HepG2 (cell line): ENCODE measurements around the gene VPS13D. TPM values are rescaled to one million over a fixed set of nuclear protein-coding genes. Genes with fewer than 3 reads are reported as not detected.

ENCODE experiments used
- CBX5 ChIP-seq: sonication (generic); formaldehyde crosslinking; IDR thresholded peaks from 2 replicates; pipeline ENCODE4 v1.4.0; 2020; ENCODE audit warnings: missing genetic modification reagents, borderline replicate concordance
- ELF1 ChIP-seq: sonication (generic); formaldehyde crosslinking; IDR thresholded peaks from 2 replicates; pipeline ENCODE4 v1.4.0; 2020; ENCODE audit warnings: missing genetic modification reagents
- KAT2B ChIP-seq: fragments of 150-350 bp; IDR thresholded peaks from 2 replicates; pipeline ENCODE4 v1.6.1; 2014; ENCODE audit warnings: low read depth, low read length, borderline replicate concordance
- KDM5A ChIP-seq: fragments of 200-600 bp; sonication (generic); IDR thresholded peaks from 2 replicates; pipeline ENCODE4 v1.7.0; 2018; ENCODE audit warnings: antibody characterized with exemption, mild to moderate bottlenecking, low read length, borderline replicate concordance
- KDM6A ChIP-seq: IDR thresholded peaks from 2 replicates; pipeline ENCODE4 v1.6.1; 2016; ENCODE audit warnings: low read depth
- MIER2 ChIP-seq: IDR thresholded peaks from 2 replicates; pipeline ENCODE4 v1.6.1; 2016; ENCODE audit warnings: missing biosample characterization, missing genetic modification reagents
- NCOA1 ChIP-seq: sonication (generic); formaldehyde crosslinking; IDR thresholded peaks from 2 replicates; pipeline ENCODE4 v1.9.0; 2021; ENCODE audit warnings: missing genetic modification reagents
- NFE2 ChIP-seq: sonication (generic); formaldehyde crosslinking; IDR thresholded peaks from 2 replicates; pipeline ENCODE4 v1.4.0; 2020; ENCODE audit warnings: missing genetic modification reagents
- PAWR ChIP-seq: sonication (generic); formaldehyde crosslinking; IDR thresholded peaks from 2 replicates; pipeline ENCODE4 v1.4.0; 2020; ENCODE audit warnings: missing genetic modification reagents, mild to moderate bottlenecking, borderline replicate concordance
- SIX1 ChIP-seq: sonication (generic); formaldehyde crosslinking; IDR thresholded peaks from 2 replicates; pipeline ENCODE4 v1.4.0; 2020; ENCODE audit warnings: missing genetic modification reagents, borderline replicate concordance
- SMAD9 ChIP-seq: sonication (generic); formaldehyde crosslinking; IDR thresholded peaks from 2 replicates; pipeline ENCODE4 v1.5.1; 2020; ENCODE audit warnings: mild to moderate bottlenecking, missing genetic modification reagents
- TCF12 ChIP-seq, 2 experiments: fragments of 450-650 bp in 1 of 2; sonication (generic) in 1 of 2; formaldehyde crosslinking in 1 of 2; IDR thresholded peaks; 2 replicates each; pipeline versions ENCODE4 v1.6.1 to v1.8.0; 2017 to 2022; ENCODE audit warnings: antibody characterized with exemption in 1 of 2, mild to moderate bottlenecking in 1 of 2, missing genetic modification reagents in 1 of 2, moderate library complexity in 1 of 2
- YEATS2 ChIP-seq: sonication (generic); formaldehyde crosslinking; IDR thresholded peaks from 2 replicates; pipeline ENCODE4 v1.4.0; 2020; ENCODE audit warnings: missing genetic modification reagents, borderline replicate concordance
- YY1 ChIP-seq: IDR thresholded peaks from 2 replicates; pipeline ENCODE4 v1.6.1; 2011; ENCODE audit warnings: low read length, low read depth, moderate library complexity, mild to moderate bottlenecking; ENCODE audit not compliant: insufficient read depth, insufficient replicate concordance
- ZBTB26 ChIP-seq: IDR thresholded peaks from 2 replicates; pipeline ENCODE4 v1.6.1; 2016; ENCODE audit warnings: missing compliant biosample characterization, missing genetic modification reagents, borderline replicate concordance
- ZBTB49 ChIP-seq: sonication (generic); formaldehyde crosslinking; IDR thresholded peaks from 2 replicates; pipeline ENCODE4 v1.4.0; 2020; ENCODE audit warnings: missing genetic modification reagents, borderline replicate concordance
- ZMAT3 ChIP-seq: sonication (generic); formaldehyde crosslinking; conservative IDR thresholded peaks from 2 replicates; pipeline ENCODE4 v1.7.0; 2021; ENCODE audit warnings: missing genetic modification reagents
- ZNF10 ChIP-seq: sonication (generic); formaldehyde crosslinking; IDR thresholded peaks from 2 replicates; pipeline ENCODE4 v1.4.0; 2020; ENCODE audit warnings: mild to moderate bottlenecking, low read depth, missing genetic modification reagents, borderline replicate concordance
- ZNF292 ChIP-seq: sonication (generic); formaldehyde crosslinking; IDR thresholded peaks from 2 replicates; pipeline ENCODE4 v1.8.1; 2022; ENCODE audit warnings: mild to moderate bottlenecking, low read depth, missing genetic modification reagents, borderline replicate concordance
- ZNF44 ChIP-seq: sonication (generic); formaldehyde crosslinking; IDR thresholded peaks from 2 replicates; pipeline ENCODE4 v1.5.1; 2020; ENCODE audit warnings: mild to moderate bottlenecking, missing genetic modification reagents
- ZNF558 ChIP-seq: sonication (generic); formaldehyde crosslinking; IDR thresholded peaks from 2 replicates; pipeline ENCODE4 v1.9.0; 2022; ENCODE audit warnings: mild to moderate bottlenecking, missing genetic modification reagents, borderline replicate concordance
- ZNF660 ChIP-seq: sonication (generic); formaldehyde crosslinking; IDR thresholded peaks from 2 replicates; pipeline ENCODE4 v1.5.1; 2020; ENCODE audit warnings: mild to moderate bottlenecking, low read depth, missing genetic modification reagents, borderline replicate concordance
- ZNF709 ChIP-seq: sonication (generic); formaldehyde crosslinking; IDR thresholded peaks from 2 replicates; pipeline ENCODE4 v1.5.0; 2020; ENCODE audit warnings: mild to moderate bottlenecking, missing genetic modification reagents
- polyA plus RNA-seq, 8 experiments: library from polyadenylated mRNA; depleted of rRNA in 3 of 8; stranded (reverse) in 7 of 8; unstranded in 1 of 8; fragments of >200 nt; fragmentation: Illumina TruSeq in 4 of 8; extraction: Trizol in 4 of 8; gene quantifications; 2 replicates each; pipeline versions ENCODE4 v1.2.1 to v1.2.3, GENCODE V29; 2011 to 2016; ENCODE audit warnings: low read depth in 4 of 8, missing spikeins in 1 of 8, mixed read lengths in 1 of 8; ENCODE audit not compliant: insufficient read depth in 1 of 8
- total RNA-seq, 5 experiments: library from RNA; depleted of rRNA; stranded (reverse); fragments of >200 nt; fragmentation: Illumina TruSeq; extraction: Trizol; gene quantifications; 2 replicates each; pipeline ENCODE4 v1.2.3, GENCODE V29; 2016; ENCODE audit warnings: low read depth in 1 of 5
- TF ChIP-seq, protein P1 (sequence below): sonication (generic); formaldehyde crosslinking; IDR thresholded peaks from 2 replicates; pipeline ENCODE4 v1.8.1; 2023; ENCODE audit warnings: missing genetic modification reagents, mild to moderate bottlenecking, borderline replicate concordance
- TF ChIP-seq, protein P2 (sequence below): sonication (generic); formaldehyde crosslinking; IDR thresholded peaks from 2 replicates; pipeline ENCODE4 v1.5.0; 2020; ENCODE audit warnings: missing genetic modification reagents

VPS13D gene
- total and polyA plus RNA-seq, 2 of the 13 experiments (the other 11 are each of a cell fraction or from before 2014, with no cell fraction given) = 8.6 to 13.9 TPM

DNA sequence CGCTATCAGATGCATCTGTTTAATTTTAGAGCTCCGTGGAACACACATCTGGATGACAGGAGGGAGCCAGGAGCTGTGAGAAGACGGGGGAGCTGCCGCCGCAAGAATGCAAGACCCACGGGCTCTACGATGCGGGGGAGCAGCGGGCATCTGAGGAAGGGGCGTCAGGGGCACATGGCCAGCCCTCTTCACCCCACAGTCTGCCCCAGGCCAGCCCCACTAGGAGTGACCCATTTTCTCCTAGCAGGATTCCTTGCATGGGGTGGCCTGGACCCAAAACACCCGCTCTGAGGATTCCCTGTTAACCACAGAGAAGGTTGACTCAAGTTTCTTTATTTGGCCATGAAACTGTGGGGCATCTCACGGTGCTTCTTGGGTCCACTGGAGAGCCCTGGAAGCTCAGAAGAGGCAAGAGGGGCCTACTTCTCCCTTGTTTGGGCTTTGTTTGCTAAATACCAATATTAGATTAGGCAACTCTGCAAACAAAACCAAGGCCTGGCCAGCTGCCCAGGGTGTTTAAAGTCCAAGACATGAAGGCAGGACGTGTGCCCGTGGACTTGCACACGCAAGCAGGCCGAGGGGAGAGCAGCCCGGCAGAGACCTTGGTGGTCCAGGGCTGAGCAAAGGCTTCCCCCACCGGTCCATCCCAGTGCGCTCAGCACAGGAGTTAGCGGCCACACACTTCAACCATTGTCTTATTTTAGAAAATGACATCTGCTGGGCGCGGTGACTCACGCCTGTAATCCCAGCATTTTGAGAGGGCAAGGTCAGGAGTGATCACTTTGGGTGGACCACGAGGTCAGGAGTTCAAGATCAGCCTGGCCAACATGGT, 298.4 kb downstream of the VPS13D start (continued):
- TF ChIP-seq ZMAT3 (CRISPR knock-in tag) = peak; percentile 82; the same call in 1 of the 2 replicates
- no peak for TF ChIP-seq ZBTB26 (CRISPR knock-in tag)
- 0 out of 2 replicates have a peak, but pooled peaks have one; percentile 56 for TF ChIP-seq YEATS2 (CRISPR knock-in tag)
- no peak; the same call in 1 of the 2 replicates for TF ChIP-seq KDM5A
- TF ChIP-seq ZNF10 (CRISPR knock-in tag) = no peak
- 0 out of 2 replicates have a peak, but pooled peaks have one; percentile 42 for TF ChIP-seq ZNF558 (CRISPR knock-in tag)
- TF ChIP-seq ZNF44 (CRISPR knock-in tag) = no peak; the same call in 1 of the 2 replicates
- TF ChIP-seq NCOA1 (CRISPR knock-in tag) = peak; percentile 97
- TF ChIP-seq KAT2B = no peak
- no peak; the same call in 1 of the 2 replicates for TF ChIP-seq ELF1 (CRISPR knock-in tag)
- TF ChIP-seq CBX5 (CRISPR knock-in tag) = peak; percentile 95
- peak; percentile 97 for TF ChIP-seq KDM6A (CRISPR knock-in tag)
- peak; percentile 83; the same call in 1 of the 2 replicates for TF ChIP-seq SIX1 (CRISPR knock-in tag)
- peak; percentile 83 for TF ChIP-seq MIER2 (CRISPR knock-in tag)
- TF ChIP-seq, protein P1, sequence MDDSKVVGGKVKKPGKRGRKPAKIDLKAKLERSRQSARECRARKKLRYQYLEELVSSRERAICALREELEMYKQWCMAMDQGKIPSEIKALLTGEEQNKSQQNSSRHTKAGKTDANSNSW (CRISPR knock-in tag) = no peak
- no peak for TF ChIP-seq ZBTB49 (CRISPR knock-in tag)
- TF ChIP-seq, protein P2, sequence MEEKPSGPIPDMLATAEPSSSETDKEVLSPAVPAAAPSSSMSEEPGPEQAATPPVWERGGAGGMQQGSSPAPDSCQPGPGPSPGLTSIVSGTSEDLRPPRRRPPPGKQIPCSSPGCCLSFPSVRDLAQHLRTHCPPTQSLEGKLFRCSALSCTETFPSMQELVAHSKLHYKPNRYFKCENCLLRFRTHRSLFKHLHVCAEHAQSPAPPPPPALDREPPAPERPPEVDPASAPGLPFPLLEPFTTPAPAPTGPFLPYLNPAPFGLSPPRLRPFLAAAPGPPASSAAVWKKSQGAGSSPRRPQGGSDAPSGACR (CRISPR knock-in tag) = peak; percentile 99
- TF ChIP-seq PAWR (CRISPR knock-in tag) = no peak
- TF ChIP-seq NFE2 (CRISPR knock-in tag) = 0 out of 2 replicates have a peak, but pooled peaks have one; percentile 13
- TF ChIP-seq ZNF709 (CRISPR knock-in tag) = no peak; the same call in 1 of the 2 replicates
- TF ChIP-seq ZNF660 (CRISPR knock-in tag) = no peak
- TF ChIP-seq TCF12 (IDR thresholded peaks at IDR 0.05) = no peak
- TF ChIP-seq TCF12 (CRISPR knock-in tag; IDR thresholded peaks at IDR 0.05) = peak; percentile 94
- no peak for TF ChIP-seq YY1
- TF ChIP-seq SMAD9 (CRISPR knock-in tag) = no peak
- peak; percentile 94; the same call in 1 of the 2 replicates for TF ChIP-seq ZNF292
